HepG2 (cell line): Measurements from ENCODE around the gene ECT2. TPM values are rescaled to one million over a fixed set of nuclear protein-coding genes. Genes with fewer than 3 reads are reported as not detected.

Source experiments
- ASH2L ChIP-seq: fragments of 300-600, 200-600 bp; sonication (generic); IDR thresholded peaks from 2 replicates; pipeline ENCODE4 v1.7.0; 2017; ENCODE audit warnings: low read depth, mild to moderate bottlenecking, moderate library complexity, mixed read lengths, low read length; ENCODE audit not compliant: insufficient read length
- ATF4 ChIP-seq, 2 experiments: fragments of 450-650 bp in 1 of 2; sonication (generic) in 1 of 2; formaldehyde crosslinking; IDR thresholded peaks; 2 replicates each; pipeline versions ENCODE4 v1.5.0 to v1.8.0; 2020 to 2022; ENCODE audit warnings: mild to moderate bottlenecking in 1 of 2, missing genetic modification reagents in 1 of 2
- ATM ChIP-seq: fragments of 450-650 bp; IDR thresholded peaks from 2 replicates; pipeline ENCODE4 v1.7.1; 2017; ENCODE audit warnings: mild to moderate bottlenecking, borderline replicate concordance
- DZIP1 ChIP-seq: sonication (generic); formaldehyde crosslinking; IDR thresholded peaks from 2 replicates; pipeline ENCODE4 v1.5.0; 2020; ENCODE audit warnings: mild to moderate bottlenecking, missing genetic modification reagents
- HNRNPLL ChIP-seq: fragments of 200-400 bp; formaldehyde crosslinking; IDR thresholded peaks from 2 replicates; pipeline ENCODE4 v1.6.1; 2017; ENCODE audit warnings: mild to moderate bottlenecking, low read depth, low read length; ENCODE audit not compliant: poor library complexity, severe bottlenecking
- HOXA7 ChIP-seq: sonication (generic); formaldehyde crosslinking; IDR thresholded peaks from 2 replicates; pipeline ENCODE4 v1.8.1; 2022; ENCODE audit warnings: mild to moderate bottlenecking, missing genetic modification reagents, moderate library complexity
- KLF12 ChIP-seq: sonication (generic); formaldehyde crosslinking; IDR thresholded peaks from 2 replicates; pipeline ENCODE4 v1.4.0; 2020; ENCODE audit warnings: missing genetic modification reagents, borderline replicate concordance
- PBX3 ChIP-seq: sonication (generic); formaldehyde crosslinking; IDR thresholded peaks from 2 replicates; pipeline ENCODE4 v1.8.1; 2023; ENCODE audit warnings: missing genetic modification reagents, inconsistent platforms, borderline replicate concordance
- SOX6 ChIP-seq, 2 experiments: fragments of 450-650 bp in 1 of 2; sonication (generic) in 1 of 2; formaldehyde crosslinking in 1 of 2; IDR thresholded peaks; 2 replicates each; pipeline versions ENCODE4 v1.4.0 to v1.6.1; 2017 to 2020; ENCODE audit warnings: antibody characterized with exemption in 1 of 2, mild to moderate bottlenecking in 1 of 2, missing genetic modification reagents in 1 of 2
- ZKSCAN8 ChIP-seq: IDR thresholded peaks from 2 replicates; pipeline ENCODE4 v1.6.1; 2016; ENCODE audit warnings: borderline replicate concordance, missing genetic modification reagents, missing compliant biosample characterization
- ZNF138 ChIP-seq: sonication (generic); formaldehyde crosslinking; IDR thresholded peaks from 2 replicates; pipeline ENCODE4 v1.5.0; 2020; ENCODE audit warnings: mild to moderate bottlenecking, low read depth, missing genetic modification reagents
- ZNF253 ChIP-seq: sonication (generic); formaldehyde crosslinking; IDR thresholded peaks from 2 replicates; pipeline ENCODE4 v1.8.0; 2022; ENCODE audit warnings: mild to moderate bottlenecking, missing genetic modification reagents, borderline replicate concordance
- ZNF407 ChIP-seq: sonication (generic); formaldehyde crosslinking; IDR thresholded peaks from one replicate; pipeline ENCODE4 v1.5.1; 2020; ENCODE audit warnings: mild to moderate bottlenecking, missing genetic modification reagents; ENCODE audit errors: not compliant biosample characterization
- ZNF766 ChIP-seq: sonication (generic); formaldehyde crosslinking; IDR thresholded peaks from 2 replicates; pipeline ENCODE4 v1.5.0; 2020; ENCODE audit warnings: missing genetic modification reagents, borderline replicate concordance
- polyA plus RNA-seq, 8 experiments: library from polyadenylated mRNA; depleted of rRNA in 3 of 8; stranded (reverse) in 7 of 8; unstranded in 1 of 8; fragments of >200 nt; fragmentation: Illumina TruSeq in 4 of 8; extraction: Trizol in 4 of 8; gene quantifications; 2 replicates each; pipeline versions ENCODE4 v1.2.1 to v1.2.3, GENCODE V29; 2011 to 2016; ENCODE audit warnings: low read depth in 4 of 8, missing spikeins in 1 of 8, mixed read lengths in 1 of 8; ENCODE audit not compliant: insufficient read depth in 1 of 8
- total RNA-seq, 5 experiments: library from RNA; depleted of rRNA; stranded (reverse); fragments of >200 nt; fragmentation: Illumina TruSeq; extraction: Trizol; gene quantifications; 2 replicates each; pipeline ENCODE4 v1.2.3, GENCODE V29; 2016; ENCODE audit warnings: low read depth in 1 of 5

ECT2 gene
- total and polyA plus RNA-seq, 2 of the 13 experiments (the other 11 are each of a cell fraction or from before 2014, with no cell fraction given) = 21.6 to 52.0 TPM

GRCh38 chr3:172750368-172751174 is at the start of gene ECT2 (continued):
- TF ChIP-seq DZIP1 (CRISPR knock-in tag) = no peak
- TF ChIP-seq ZKSCAN8 (CRISPR knock-in tag) = no peak
- TF ChIP-seq ATF4 (CRISPR knock-in tag; IDR thresholded peaks at IDR 0.05) = peak in 1 of 2 experiments; percentile 43; a peak in 1 of 4 replicates
- no peak for TF ChIP-seq SOX6 (IDR thresholded peaks at IDR 0.05)
- peak; percentile 79 for TF ChIP-seq SOX6 (CRISPR knock-in tag; IDR thresholded peaks at IDR 0.05)
- no peak for TF ChIP-seq ZNF138
- no peak; the same call in 1 of the 2 replicates for TF ChIP-seq KLF12
- peak; percentile 59 for TF ChIP-seq HNRNPLL
- peak; percentile 91 for TF ChIP-seq ASH2L
- peak; percentile 67; the same call in 1 of the 2 replicates for TF ChIP-seq ZNF253 (CRISPR knock-in tag)
- TF ChIP-seq ZNF407 (CRISPR knock-in tag) = no peak
- no peak for TF ChIP-seq PBX3 (CRISPR knock-in tag)
- no peak for TF ChIP-seq ZNF766 (CRISPR knock-in tag)
- TF ChIP-seq HOXA7 (CRISPR knock-in tag) = no peak
- TF ChIP-seq ATM = no peak
